Measurements from ENCODE around the gene MRC2.

The MRC2 gene

DNA sequence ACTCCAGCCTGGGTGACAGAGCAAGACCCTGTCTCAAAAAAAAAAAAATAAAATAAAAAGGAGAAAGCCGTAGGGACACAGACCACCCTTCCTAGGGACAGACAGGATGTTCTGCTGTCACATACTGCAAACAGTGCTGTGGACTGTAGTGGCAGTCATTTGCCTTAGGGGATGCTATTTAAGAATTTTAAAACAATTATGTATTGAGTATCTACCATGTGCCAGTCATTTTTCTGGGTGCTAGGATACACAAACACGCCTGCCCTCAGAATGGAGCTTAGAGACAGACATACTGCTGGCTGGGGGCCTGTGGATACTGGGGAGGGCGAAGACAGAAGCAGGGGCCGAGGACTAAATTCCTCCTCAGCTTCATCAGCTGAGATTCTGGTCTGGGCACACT is 45.5 kb downstream of the MRC2 start:
- Mint-ChIP-seq H3K27me3 (no peaks in the 10 kb centered on the region), H3K36me3 (no peaks in the 10 kb centered on the region), H3K9me3 (no peaks in the 10 kb centered on the region), H3K4me1 (no peaks in the 10 kb centered on the region), H3K27ac (no peak overlapping the region), H3K4me3 (no peak overlapping the region)
- DNase-seq (ENCODE audit: low spot score in 2 of 2) (no peak), ATAC-seq (ENCODE audit: low read depth) (no peak)

- DNase-seq (ENCODE audit: low spot score in 2 of 2) (no peak), ATAC-seq (ENCODE audit: low read depth) (no peak)
- Mint-ChIP-seq H3K27ac (no peak overlapping the region), H3K4me1 (no peaks in the 10 kb centered on the region), H3K36me3 (no peaks in the 10 kb centered on the region), H3K27me3 (no peaks in the 10 kb centered on the region), H3K4me3 (no peak overlapping the region), H3K9me3 (no peaks in the 10 kb centered on the region)
Measured at GRCh38 chr17:62673614-62674362, 46.3 kb downstream of the MRC2 start.

DNA sequence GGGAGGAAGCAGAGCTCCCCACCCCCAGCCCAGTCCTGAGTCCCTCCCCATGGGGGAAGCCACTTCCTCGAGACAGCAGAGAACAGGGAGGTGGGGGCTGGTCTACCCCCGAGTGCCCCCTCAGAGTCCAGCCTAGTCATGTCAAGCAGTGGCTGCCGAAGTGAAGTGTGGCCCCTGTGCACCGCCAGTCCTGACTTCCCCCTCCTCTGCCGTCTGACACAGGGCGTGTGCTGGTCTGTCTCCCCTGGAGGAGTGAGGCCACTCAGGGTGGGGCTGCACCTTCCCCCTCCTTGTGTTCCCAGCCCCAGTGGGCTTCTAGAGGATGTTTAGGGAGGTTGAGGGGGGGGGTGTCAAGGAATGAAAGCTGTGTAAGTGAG is 46.9 kb downstream of the MRC2 start:
- Mint-ChIP-seq H3K4me3 (no peak overlapping the region), H3K9me3 (no peaks in the 10 kb centered on the region), H3K27ac (no peak overlapping the region), H3K36me3 (no peaks in the 10 kb centered on the region), H3K27me3 (no peaks in the 10 kb centered on the region), H3K4me1 (no peaks in the 10 kb centered on the region)
- DNase-seq (ENCODE audit: low spot score in 2 of 2) = no peak
- ATAC-seq (ENCODE audit: low read depth) = no peak

DNA sequence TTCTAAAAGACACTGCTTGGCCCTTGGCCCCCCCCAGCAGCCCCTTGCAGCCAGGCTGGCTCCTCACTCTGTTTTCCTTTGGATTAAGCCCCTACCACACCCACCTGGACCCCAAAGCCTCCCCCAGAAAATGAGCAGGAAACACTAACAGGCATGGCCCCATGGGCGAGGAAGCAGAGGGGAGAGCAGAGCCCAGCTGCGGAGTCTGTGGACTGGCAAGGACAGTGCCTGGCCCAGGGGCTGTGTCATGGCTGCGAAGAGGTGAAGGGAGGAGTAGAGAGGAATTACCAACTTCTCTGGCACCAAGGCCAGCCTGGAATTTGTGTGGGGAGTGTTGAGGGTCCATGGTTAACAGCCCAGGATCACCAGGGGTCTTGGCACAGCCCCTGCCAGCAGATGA is 47.4 kb downstream of the MRC2 start:
- H3K4me1 Mint-ChIP-seq = no peaks in the 10 kb centered on the region
- H3K4me3 Mint-ChIP-seq = no peak overlapping the region
- ATAC-seq (ENCODE audit: low read depth) = no peak
- H3K36me3 Mint-ChIP-seq = no peaks in the 10 kb centered on the region
- H3K27me3 Mint-ChIP-seq = no peaks in the 10 kb centered on the region
- no peak for DNase-seq (ENCODE audit: low spot score in 2 of 2)
- no peaks in the 10 kb centered on the region for H3K9me3 Mint-ChIP-seq
- H3K27ac Mint-ChIP-seq = no peak overlapping the region

GRCh38 chr17:62675260-62675659 is 47.8 kb downstream of the MRC2 start:
- no peak for DNase-seq (ENCODE audit: low spot score in 2 of 2)
- no peaks in the 10 kb centered on the region for H3K4me1 Mint-ChIP-seq

DNA sequence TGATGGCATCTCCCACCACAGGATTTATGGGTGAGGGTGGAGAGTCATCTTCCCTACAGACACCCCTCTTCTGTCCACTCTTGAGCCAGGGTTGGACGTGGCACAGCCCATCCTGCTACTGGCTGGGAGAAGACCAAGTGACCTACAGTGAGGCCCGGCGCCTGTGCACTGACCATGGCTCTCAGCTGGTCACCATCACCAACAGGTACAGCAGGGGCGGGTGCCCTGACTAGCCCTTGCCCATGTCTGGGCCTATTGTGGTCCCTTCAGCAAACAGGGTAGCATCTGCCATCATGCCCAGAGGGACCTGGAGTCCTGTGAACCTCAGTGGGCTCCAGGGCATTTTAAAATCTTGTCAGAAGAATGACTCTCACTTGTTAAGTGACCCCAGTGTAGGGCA is 48.2 kb downstream of the MRC2 start:
- ATAC-seq (ENCODE audit: low read depth) (no peak), DNase-seq (ENCODE audit: low spot score in 2 of 2) (no peak)
- Mint-ChIP-seq H3K36me3 (no peaks in the 10 kb centered on the region), H3K27me3 (no peaks in the 10 kb centered on the region), H3K27ac (no peak overlapping the region), H3K4me3 (no peak overlapping the region), H3K4me1 (no peaks in the 10 kb centered on the region), H3K9me3 (no peaks in the 10 kb centered on the region)

More at GRCh38 chr17:62675260-62675659, 47.8 kb downstream of the MRC2 start:
- H3K27me3 Mint-ChIP-seq = no peaks in the 10 kb centered on the region
- no peaks in the 10 kb centered on the region for H3K36me3 Mint-ChIP-seq
- no peaks in the 10 kb centered on the region for H3K9me3 Mint-ChIP-seq
- H3K4me3 Mint-ChIP-seq = no peak overlapping the region
- no peak for ATAC-seq (ENCODE audit: low read depth)
- H3K27ac Mint-ChIP-seq = no peak overlapping the region

GRCh38 chr17:62676231-62676943 is 48.9 kb downstream of the MRC2 start:
- H3K36me3 Mint-ChIP-seq = no peaks in the 10 kb centered on the region
- H3K9me3 Mint-ChIP-seq = no peaks in the 10 kb centered on the region
- H3K4me1 Mint-ChIP-seq = no peaks in the 10 kb centered on the region
- H3K27ac Mint-ChIP-seq = no peak overlapping the region
- ATAC-seq (ENCODE audit: low read depth) (no peak), DNase-seq (ENCODE audit: low spot score in 2 of 2) (no peak)
- H3K27me3 Mint-ChIP-seq = no peaks in the 10 kb centered on the region
- no peak overlapping the region for H3K4me3 Mint-ChIP-seq

DNA sequence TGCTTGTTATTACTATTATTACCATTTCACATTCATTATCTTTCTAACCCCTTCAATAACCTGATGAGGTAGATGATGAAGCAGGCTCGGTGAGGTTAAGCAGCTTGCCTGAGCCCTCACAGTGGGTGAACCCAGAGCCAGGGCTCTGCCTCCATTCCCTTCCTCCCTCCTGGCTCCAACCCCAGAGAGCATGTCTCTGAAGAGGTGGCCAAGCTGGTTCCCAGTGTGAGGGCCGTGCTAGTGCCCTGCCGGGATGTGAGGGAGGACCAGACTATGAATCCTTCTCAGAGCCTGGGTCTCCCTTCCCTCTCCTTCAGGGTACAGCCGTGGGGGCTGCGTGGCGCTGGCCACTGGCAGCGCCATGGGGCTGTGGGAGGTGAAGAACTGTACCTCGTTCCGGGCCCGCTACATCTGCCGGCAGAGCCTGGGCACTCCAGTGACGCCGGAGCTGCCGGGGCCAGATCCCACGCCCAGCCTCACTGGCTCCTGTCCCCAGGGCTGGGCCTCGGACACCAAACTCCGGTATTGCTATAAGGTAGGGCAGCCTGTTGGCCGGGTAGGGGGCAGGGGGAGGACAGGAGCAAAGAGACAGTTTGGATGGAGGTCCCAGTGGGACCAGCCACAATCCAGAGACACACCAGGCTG is 49.6 kb downstream of the MRC2 start:
- ATAC-seq (ENCODE audit: low read depth) (no peak), DNase-seq (ENCODE audit: low spot score in 2 of 2) (no peak)
- Mint-ChIP-seq H3K36me3 (no peaks in the 10 kb centered on the region), H3K27me3 (no peaks in the 10 kb centered on the region), H3K4me1 (no peaks in the 10 kb centered on the region), H3K4me3 (no peak overlapping the region), H3K27ac (no peak overlapping the region), H3K9me3 (no peaks in the 10 kb centered on the region)

DNA sequence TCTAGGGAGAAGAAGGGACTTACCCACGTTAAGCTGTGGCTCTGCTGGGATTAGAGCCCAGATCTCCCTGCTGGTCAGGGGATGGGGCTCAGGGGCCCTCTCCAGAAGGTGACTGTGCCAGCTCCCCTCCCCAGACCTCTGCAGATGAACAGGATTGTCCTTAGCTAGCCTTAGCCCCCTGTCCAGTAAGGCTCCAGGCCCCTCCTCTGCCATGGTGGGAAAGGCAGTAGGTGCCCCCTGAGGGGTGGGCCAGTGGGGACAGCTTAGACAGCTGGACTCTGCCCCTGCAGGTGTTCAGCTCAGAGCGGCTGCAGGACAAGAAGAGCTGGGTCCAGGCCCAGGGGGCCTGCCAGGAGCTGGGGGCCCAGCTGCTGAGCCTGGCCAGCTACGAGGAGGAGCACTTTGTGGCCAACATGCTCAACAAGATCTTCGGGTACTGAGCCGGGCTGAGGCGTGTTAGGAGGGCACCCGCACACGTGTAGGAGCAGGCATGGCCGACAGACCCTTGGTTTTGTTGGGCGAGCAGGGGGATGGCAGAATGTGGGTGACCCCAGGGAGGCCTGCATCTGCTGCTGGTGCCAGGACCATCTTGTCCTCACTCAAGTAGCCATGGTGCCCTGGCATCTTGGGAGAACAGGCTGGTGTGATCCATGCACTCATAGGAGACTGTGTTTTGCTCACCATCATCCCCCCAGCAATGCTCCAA is 50.9 kb downstream of the MRC2 start:
- H3K9me3 Mint-ChIP-seq = no peaks in the 10 kb centered on the region
- DNase-seq (ENCODE audit: low spot score in 2 of 2) (no peak), ATAC-seq (ENCODE audit: low read depth) (no peak)
- no peaks in the 10 kb centered on the region for H3K4me1 Mint-ChIP-seq
- H3K27ac Mint-ChIP-seq = no peak overlapping the region
- H3K27me3 Mint-ChIP-seq = no peaks in the 10 kb centered on the region
- H3K36me3 Mint-ChIP-seq = no peaks in the 10 kb centered on the region
- H3K4me3 Mint-ChIP-seq = no peak overlapping the region

- H3K9me3 Mint-ChIP-seq = no peaks in the 10 kb centered on the region
- ATAC-seq (ENCODE audit: low read depth) (no peak), DNase-seq (ENCODE audit: low spot score in 2 of 2) (no peak)
- no peaks in the 10 kb centered on the region for H3K4me1 Mint-ChIP-seq
- H3K4me3 Mint-ChIP-seq = no peak overlapping the region
- no peaks in the 10 kb centered on the region for H3K27me3 Mint-ChIP-seq
- no peak overlapping the region for H3K27ac Mint-ChIP-seq
- H3K36me3 Mint-ChIP-seq = no peaks in the 10 kb centered on the region
Measured at GRCh38 chr17:62679866-62680377, 52.5 kb downstream of the MRC2 start.

DNA sequence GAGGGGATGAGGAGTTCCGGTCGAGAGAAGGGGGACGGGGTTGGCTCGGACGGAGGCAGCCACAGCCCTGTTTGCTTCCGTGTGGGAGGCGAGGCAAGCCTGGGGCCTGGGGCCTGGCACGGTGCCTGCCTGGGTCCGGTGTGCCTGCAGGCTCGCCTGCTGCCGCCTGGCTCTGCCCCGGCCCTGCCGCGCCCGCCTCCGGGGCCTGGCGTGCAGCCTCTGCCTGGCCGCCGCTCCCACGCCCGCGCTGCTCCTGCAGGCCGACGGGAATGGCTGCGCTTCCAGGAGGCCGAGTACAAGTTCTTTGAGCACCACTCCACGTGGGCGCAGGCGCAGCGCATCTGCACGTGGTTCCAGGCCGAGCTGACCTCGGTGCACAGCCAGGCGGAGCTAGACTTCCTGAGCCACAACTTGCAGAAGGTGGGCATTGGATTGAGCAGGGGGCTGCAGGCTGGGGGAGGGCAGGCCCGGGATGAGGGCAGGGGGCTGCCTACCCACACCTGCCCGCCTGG is 53.1 kb downstream of the MRC2 start:
- no peaks in the 10 kb centered on the region for H3K36me3 Mint-ChIP-seq
- no peak overlapping the region for H3K27ac Mint-ChIP-seq
- H3K4me1 Mint-ChIP-seq = no peaks in the 10 kb centered on the region
- ATAC-seq (ENCODE audit: low read depth) (no peak), DNase-seq (ENCODE audit: low spot score in 2 of 2) (no peak)
- no peak overlapping the region for H3K4me3 Mint-ChIP-seq
- no peaks in the 10 kb centered on the region for H3K9me3 Mint-ChIP-seq
- H3K27me3 Mint-ChIP-seq = no peaks in the 10 kb centered on the region

GRCh38 chr17:62681061-62681938 is 53.8 kb downstream of the MRC2 start:
- Mint-ChIP-seq H3K27me3 (no peaks in the 10 kb centered on the region), H3K4me1 (no peaks in the 10 kb centered on the region), H3K36me3 (no peaks in the 10 kb centered on the region), H3K9me3 (no peaks in the 10 kb centered on the region), H3K4me3 (no peak overlapping the region), H3K27ac (no peak overlapping the region)
- ATAC-seq (ENCODE audit: low read depth) = no peak
- DNase-seq (ENCODE audit: low spot score in 2 of 2) = no peak

DNA sequence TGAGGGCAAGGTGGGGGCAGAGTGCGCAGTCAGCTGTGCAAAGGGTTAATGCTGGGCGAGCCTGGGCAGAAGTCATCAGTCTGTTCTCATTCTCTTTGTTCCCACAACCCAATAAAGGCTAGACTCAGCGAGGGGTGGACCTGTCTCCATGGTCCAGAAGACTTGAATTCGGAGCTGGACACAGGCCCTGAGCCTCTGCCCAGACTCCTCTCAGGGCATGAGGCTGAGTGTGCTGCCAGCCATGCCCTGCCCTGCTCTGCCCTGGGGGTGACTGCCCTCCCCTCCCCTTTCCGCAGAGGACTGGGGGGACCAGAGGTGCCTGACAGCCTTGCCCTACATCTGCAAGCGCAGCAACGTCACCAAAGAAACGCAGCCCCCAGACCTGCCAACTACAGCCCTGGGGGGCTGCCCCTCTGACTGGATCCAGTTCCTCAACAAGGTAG is 54.5 kb downstream of the MRC2 start:
- no peak for ATAC-seq (ENCODE audit: low read depth)
- Mint-ChIP-seq H3K36me3 (no peaks in the 10 kb centered on the region), H3K9me3 (no peaks in the 10 kb centered on the region), H3K4me3 (no peak overlapping the region), H3K4me1 (no peaks in the 10 kb centered on the region), H3K27ac (no peak overlapping the region), H3K27me3 (no peaks in the 10 kb centered on the region)
- no peak for DNase-seq (ENCODE audit: low spot score in 2 of 2)
